Coronary artery (tissue), 2 donors: ENCODE data around the gene HTRA3.

Experiments used
- DNase-seq: peaks from one replicate; pipeline ENCODE4 v3.0.0-alpha.2; 2017; ENCODE audit warnings: low spot score
- H3K27ac ChIP-seq, 2 donors: fragments of 200-600 bp; sonication (generic); one replicate each; pipeline ENCODE4 v1.5.1; 2016 to 2019
- H3K4me3 ChIP-seq: fragments of 200-600 bp; sonication (generic); 2 replicates; pipeline ENCODE4 v1.5.1; 2016; ENCODE audit warnings: mild to moderate bottlenecking, moderate library complexity
- TF ChIP-seq, protein P1 (sequence below): fragments of 200-600 bp; sonication (generic); IDR thresholded peaks from one replicate; pipeline ENCODE4 v1.5.1; 2019; ENCODE audit warnings: antibody characterized with exemption

Gene HTRA3

DNA sequence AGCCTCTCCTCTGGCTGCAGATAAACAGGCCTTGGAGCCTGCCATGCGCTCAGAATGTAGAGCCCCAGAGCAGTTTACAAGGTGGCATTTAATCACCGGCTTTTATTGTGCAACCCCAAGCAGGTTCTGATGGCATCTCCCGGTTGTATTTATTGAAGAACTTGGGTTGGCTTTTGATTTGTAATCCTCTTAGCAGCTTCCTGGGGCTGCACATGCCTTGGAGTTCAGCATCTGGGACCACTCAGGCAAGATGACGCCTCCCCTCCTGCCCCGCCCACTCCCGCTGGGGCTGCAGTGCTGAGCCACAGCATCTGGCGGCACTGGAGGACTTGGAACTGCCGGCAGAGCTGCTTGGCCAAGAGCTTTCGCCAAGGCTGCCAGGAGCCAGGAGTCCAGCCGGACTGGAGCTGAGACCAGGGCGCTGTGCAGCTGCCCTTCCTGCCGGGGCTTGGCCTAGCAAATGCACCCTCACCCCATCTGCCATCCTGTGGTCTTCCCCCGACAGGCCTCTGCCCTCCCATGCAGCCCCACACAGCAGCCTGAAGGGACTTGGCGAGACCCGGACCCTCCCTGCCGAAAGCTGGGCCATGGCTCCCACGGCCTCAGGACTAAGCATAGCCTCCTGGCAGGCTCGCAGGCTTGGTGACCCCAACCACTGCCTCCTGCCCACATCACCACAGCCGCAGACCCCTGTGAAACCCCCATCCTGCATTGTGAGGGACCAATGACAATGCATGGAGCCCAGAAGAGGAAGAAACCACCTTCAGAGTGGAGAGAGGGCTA, 5.4 kb downstream of the HTRA3 start:
- TF ChIP-seq, protein P1, sequence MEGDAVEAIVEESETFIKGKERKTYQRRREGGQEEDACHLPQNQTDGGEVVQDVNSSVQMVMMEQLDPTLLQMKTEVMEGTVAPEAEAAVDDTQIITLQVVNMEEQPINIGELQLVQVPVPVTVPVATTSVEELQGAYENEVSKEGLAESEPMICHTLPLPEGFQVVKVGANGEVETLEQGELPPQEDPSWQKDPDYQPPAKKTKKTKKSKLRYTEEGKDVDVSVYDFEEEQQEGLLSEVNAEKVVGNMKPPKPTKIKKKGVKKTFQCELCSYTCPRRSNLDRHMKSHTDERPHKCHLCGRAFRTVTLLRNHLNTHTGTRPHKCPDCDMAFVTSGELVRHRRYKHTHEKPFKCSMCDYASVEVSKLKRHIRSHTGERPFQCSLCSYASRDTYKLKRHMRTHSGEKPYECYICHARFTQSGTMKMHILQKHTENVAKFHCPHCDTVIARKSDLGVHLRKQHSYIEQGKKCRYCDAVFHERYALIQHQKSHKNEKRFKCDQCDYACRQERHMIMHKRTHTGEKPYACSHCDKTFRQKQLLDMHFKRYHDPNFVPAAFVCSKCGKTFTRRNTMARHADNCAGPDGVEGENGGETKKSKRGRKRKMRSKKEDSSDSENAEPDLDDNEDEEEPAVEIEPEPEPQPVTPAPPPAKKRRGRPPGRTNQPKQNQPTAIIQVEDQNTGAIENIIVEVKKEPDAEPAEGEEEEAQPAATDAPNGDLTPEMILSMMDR, result peak; percentile 16
- Histone ChIP-seq H3K27ac (peak overlapping the region in 1 of 2 donors; percentile 56), H3K4me3 (peak overlapping the region; percentile 30)
- peak; percentile 87 for DNase-seq

DNA sequence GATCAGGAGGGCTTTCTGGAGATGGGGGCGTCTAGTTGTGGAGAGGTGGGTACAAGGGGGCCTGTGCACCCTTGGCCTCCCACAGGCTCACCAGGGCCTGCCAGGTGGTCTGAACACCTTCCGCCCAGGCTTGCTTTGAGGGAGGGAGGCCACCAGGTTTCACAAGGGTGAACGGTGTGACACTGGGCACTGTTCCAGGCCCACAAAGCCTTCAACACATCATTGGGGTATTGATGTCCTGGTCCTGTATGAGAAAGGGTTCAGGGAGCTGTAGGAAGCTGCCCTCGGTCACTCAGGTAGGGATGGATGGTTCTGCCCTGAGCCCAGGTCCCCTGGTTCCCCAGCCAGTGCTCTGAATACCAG, 6.0 kb downstream of the HTRA3 start:
- peak overlapping the region in 1 of 2 donors; percentile 41 for H3K27ac ChIP-seq
- no peak for DNase-seq

DNA sequence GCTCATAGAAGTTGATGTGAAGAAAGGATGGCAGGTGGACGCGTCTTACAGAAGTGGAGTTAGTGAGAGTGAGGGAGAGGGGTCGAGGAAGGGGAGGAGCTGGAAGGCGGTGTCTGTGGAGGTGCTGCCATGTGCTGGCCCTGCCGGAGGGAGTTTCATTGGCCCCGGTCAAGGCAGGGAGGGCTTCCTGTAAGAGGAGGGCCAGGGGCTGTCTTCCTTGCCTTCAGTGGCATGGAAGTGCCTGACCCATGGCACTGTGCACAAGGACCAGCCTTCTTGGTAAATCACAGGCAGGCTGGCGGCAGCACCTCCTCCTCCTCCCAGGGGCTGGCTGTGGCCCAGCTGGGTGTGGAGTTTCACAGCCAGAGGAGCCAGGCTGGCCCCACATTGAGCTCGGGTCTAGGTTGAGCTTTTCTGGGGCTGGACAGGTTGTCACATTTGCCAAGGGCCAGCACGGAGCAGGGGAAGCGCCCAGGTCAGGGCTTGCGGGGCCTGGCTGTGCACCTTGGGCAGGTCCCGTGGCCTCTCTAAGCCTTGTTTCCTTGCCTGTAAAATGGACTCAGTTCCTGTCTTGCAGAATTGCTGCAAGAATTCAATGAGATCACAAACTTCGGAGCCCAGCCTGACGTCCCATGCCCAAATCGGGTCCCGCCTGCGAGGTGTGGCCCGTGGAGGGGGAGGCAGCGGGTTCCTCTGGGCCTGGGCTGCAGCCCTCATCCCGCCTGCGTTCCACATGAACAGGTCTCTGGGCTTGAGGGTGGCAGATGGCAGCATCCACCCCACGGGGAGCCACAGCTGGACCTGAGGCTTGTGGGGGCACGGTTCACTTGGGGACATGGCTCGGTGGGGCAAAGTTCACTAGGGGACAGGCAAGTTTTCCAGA, 7.0 kb downstream of the HTRA3 start:
- H3K27ac ChIP-seq, result peak overlapping the region in 1 of 2 donors; percentile 51
- TF ChIP-seq, protein P1, result no peak
- no peak for DNase-seq
- no peak overlapping the region for H3K4me3 ChIP-seq

More for the DNA sequence above, 6.0 kb downstream of the HTRA3 start:
- TF ChIP-seq, protein P1, result no peak
- no peak overlapping the region for H3K4me3 ChIP-seq

DNA sequence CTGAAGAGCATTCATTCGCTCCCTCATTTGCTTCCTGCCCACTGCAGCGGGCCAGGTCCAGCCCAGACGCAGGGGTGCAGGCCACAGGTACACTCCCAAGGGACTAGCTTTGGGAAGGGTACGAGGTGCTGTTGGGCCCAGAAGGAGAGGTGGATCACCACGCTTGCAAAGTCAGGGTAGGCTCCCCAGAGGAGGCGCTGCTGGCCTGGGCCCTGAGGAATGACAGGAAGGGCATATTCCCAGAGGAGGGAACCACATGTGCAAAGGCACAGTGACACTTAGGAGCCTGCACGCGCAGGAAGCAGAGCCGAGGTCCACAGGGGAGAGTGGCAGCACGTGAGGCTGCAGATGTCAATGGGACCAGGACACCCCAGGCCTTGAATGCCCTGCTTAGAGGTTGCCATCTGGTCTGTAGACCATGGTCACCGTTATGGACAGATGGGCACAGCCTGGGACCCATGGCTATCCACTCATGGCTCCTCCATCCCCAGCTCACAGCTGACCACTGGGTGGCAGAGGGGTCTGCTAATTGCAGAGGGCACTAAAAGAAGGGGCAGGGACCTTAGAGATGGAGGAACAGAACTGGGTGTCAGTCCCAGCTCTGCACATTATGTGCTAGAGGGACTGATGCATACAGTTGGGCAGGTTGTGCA, 7.9 kb downstream of the HTRA3 start:
- no peak overlapping the region for H3K4me3 ChIP-seq
- peak overlapping the region in 1 of 2 donors; percentile 51 for H3K27ac ChIP-seq
- TF ChIP-seq, protein P1, result no peak
- DNase-seq, result no peak

DNA sequence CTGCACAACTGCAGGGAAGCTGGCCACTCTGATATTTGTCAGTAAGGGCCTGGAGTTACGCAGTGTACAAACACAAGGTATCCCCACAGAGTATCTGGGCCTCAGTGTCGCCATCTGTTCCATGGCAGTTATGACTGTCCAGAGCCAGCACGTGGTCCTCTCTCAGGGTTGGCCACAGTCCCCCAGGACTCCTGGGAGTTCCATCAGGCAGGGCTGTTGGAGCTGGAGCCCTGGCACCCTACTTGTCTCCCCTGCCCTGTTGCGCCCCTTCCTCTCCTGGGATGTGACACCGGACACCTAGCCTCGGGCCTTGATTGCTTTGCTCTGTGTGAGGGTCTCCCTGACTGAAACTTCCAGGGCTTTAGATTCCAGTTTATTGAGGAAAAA, 8.4 kb downstream of the HTRA3 start:
- no peak for DNase-seq
- H3K4me3 ChIP-seq, result no peak overlapping the region
- peak overlapping the region in 1 of 2 donors; percentile 37 for H3K27ac ChIP-seq
- TF ChIP-seq, protein P1, result no peak

DNA sequence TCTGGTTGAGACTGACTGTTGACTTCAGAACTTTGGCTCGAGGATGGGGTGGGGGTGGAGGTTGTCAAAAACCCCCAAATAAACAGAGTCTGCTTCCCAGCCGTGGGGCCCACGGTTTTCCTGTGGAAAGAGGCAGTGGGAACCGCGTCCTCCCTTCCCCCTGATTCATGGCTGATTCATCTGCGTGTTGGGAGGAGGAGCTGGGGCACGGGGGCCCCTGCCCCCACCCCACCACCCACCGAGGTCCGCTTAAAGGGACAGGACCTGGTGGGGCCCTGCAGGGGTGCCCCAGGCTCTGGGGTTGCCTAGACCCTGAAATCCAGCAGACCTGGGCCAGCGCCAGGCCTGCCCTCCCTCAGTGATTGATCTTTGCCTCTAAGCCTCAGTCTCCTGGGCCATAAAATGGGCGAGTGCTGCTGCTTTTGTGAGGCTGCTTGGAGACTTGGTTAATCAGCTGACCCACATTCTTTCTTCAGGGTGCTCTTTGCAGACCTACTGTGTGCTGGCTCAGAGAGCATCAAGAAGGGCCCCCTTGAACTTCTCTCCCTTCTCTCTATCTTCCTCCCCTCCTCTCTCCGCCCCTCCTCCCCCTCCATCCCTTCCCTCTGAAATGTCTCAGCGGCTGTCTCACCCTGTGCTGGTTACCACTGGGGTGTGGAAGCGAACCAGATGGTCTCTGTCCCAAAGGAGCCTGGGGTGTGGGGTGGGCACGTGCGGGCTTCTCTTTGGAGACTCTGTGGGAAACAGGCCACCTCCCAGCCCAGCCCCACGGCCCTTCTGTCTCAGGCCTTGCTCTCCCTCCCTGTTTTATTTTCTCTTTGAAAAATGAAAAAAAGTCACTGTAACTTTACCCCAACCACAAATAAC, 9.1 kb downstream of the HTRA3 start:
- DNase-seq, result no peak
- Histone ChIP-seq H3K4me3 (no peak overlapping the region), H3K27ac (peak overlapping the region in 1 of 2 donors; percentile 31)
- TF ChIP-seq, protein P1, result no peak
